Stimulated activated CD8-positive, alpha-beta memory T cell treated with anti-CD3 and anti-CD28 coated beads, Interleukin-15, amount 100 ng/mL, for 4 hours (primary cell): ENCODE results near the gene ST8SIA6.
"Not testable (repeated sequence)": the region's sequence is repeated elsewhere in the genome, so short reads cannot be mapped to it uniquely, and the experiment has no call there.

Experiments used
- DNase-seq, 2 donors: peaks; one replicate each; pipeline ENCODE4 v3.0.0-alpha.2; 2020; ENCODE audit warnings: low read depth in 2 of 2

Gene ST8SIA6

DNA sequence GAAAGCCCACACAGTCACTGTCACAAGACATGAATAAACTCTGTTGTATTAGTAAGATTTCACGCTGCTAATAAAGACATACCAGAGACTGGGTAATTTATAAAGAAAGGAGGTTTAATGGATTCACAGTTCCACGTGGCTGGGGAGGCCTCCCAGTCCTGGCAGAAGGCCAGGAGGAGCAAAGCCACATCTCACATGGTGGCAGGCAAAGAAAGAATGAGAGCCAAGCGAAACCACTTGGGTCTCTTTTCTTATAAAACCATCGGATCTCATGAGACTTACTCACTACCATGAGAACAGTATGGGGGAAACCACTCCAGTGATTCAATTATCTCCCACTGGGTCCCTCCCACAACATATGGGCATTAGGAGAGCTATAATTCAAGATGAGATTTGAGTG, 110.2 kb downstream of the ST8SIA6 start:
- no peak for DNase-seq

GRCh38 chr10:17343118-17343517, 111.3 kb downstream of the ST8SIA6 start:
- DNase-seq: no peak

- no peak for DNase-seq
Measured at GRCh38 chr10:17340144-17340829, 114.1 kb downstream of the ST8SIA6 start.

DNA sequence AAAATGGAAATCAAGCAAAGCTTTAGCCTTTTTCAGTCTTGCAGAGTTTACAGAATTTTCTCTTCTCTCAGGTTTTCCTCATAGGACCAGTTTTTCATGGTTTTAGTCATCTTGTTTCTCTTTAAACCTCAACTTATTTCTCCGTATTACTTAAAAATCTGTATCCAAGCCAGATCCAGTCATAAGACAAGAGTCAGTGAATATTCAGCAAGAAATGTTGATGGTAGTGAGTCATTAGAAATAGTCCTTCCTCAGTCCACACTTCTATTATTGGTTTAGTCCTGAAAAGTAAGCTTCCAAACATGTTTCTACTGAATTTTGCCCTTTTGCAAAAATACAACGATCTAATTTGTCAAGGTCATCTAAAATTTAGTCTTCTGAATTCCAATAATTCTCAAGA, 119.3 kb downstream of the ST8SIA6 start:
- DNase-seq: no peak

DNA sequence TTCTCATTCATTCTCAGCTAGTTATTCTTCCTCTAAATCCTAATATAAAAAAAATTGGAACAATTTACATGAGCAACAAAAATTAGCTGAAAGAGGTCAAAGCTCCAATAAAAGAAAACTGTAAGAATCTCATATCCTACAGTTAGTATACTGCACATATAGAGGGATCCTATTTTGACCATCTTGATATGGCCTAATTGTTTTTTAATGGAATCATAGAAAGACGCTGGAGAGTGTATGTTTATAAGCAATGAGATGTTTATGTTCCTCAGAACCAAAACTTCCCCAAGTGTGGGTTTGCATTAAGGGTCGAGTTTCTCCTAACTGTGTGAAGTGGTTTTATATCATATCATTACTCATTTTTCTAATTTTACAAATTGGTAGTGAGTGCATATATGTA, 123.9 kb downstream of the ST8SIA6 start:
- DNase-seq: no peak

GRCh38 chr10:17326377-17326776, 128.0 kb downstream of the ST8SIA6 start:
- DNase-seq: no peak

GRCh38 chr10:17321957-17322356, 132.4 kb downstream of the ST8SIA6 start:
- not testable (repeated sequence) for DNase-seq

DNA sequence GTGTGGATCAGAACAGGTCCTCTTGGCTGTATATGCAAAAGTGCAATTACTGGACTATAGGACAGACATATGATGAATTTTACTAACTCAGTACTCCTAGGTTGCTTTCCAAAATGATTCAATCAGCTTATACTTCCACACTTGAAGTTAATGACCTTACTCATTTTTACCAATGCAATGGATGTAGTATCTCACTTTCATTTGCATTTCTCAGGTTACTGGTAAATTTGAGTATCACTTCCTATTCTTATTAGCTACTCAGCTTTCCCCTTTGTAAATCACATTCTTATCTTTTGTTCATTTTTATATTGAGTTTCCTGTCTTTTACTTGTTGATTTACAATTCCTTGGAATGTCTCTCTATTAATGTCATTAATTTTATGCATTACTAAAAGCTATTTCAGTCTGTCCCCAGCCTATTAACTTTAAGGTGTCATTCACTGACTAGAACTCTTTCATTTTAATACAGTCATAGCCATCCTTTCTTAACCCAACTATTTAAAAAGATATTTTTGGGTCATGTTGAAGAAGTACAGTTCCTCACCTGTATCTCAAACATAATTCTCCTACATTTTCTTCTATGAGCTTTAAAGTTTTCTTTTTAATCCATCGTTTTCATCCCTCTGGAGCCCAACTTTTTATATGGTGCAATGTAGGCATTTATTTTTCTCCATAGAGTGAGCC, 137.8 kb downstream of the ST8SIA6 start:
- no peak for DNase-seq

DNA sequence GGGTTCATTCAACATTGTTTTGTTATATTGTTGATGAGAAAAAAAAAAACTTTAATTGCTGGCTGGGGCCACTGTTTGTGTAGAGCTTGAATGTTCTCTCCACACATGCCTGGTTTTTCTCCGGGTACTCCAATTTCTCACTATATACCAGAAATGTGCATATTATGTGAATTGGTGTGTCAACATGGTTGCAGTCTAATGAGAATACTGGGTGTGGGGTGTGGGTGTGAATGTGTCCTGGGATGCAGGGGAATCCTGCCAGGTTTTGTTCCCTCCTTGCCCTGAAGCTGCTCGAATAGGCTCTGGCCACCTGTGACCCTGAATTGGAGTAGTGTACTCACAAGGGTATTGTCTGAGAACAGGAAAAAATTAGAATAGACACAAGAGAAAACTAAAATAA, 145.0 kb downstream of the ST8SIA6 start:
- no peak for DNase-seq

DNA sequence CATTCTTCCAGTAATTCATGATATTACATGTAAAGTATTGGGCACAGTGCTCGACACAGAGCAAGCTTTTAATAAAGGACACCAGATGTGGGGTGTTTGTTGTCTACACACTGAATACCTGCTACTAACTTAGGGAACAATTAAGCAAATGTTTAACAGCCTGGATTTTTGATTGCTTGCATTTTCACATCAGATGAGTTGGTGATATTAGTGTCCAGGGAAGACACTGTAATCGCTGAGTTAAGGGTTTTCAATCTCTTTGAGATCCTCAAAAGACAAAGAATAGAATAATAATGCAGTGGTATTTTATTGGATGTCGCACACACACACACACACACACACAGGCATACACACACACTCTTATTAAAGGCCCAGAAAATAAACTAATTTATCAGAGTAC, 147.3 kb downstream of the ST8SIA6 start:
- no peak for DNase-seq

- DNase-seq: no peak
Measured at GRCh38 chr10:17292375-17292774, 162.0 kb downstream of the ST8SIA6 start.

DNA sequence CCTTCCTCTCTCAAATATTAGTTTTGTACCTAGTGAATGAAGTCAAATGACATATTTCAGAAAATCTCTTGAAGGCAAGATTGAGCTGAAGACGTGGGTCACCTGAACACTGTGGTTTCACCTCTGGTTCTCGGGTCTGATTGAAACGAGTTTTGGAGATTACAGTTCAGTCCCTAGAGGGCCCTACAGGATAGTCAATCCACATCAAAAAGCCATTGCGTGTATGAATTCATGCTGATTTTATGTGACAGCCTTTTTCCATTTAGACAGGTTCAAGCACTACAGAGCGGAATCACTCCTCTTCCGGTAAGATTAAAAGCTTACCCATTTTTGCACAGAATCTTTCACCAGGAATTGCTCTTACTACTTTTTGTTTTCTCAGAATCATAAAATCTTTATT, 164.2 kb downstream of the ST8SIA6 start:
- DNase-seq: no peak

GRCh38 chr10:17289763-17290162, 164.6 kb downstream of the ST8SIA6 start:
- no peak for DNase-seq

DNA sequence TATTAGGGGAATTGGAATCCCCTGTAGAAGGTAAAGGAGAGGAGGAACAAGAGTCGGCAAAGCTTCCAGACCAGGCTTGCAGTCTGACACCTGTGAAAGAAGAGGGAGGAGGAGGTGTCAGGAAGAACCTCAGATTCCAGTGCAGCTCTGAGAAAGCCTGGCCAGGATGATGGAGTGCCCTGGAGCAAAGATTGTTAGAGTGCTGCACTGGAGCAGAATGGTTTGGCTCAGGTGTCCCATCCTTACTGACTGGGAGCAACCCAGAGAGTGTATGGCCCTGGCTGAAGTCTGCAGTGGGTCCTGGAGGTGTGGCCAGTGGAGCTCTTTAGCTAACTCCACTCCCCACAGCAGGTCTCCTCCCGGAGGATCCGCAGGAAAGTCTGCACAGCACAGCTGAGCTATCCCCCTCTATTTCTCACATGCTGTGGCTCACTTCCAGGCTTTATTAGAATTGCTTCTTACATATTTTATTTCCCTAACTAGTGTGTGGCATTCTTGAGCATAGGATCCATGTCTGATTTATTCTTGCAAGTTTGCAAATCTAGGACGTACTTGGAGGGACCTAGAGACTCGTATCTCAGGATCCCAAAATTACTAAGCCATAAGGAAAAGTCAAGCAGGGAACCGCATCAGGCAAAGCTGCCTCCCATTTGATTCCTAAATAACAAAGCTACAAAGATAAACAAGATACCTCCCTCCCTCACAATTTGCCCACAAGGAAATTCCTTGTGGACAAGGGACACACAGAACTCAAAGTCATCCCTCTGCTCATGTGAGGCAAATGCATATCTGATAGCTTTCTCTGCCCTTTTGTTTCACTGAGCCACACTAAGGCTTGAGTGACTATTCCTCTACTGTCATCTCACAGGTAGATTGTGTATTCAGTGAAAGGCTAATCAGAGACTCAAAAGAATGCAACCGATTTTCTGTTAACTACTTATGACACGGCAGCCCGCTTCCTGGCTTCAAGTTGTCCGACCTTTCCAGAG, 167.5 kb downstream of the ST8SIA6 start:
- no peak for DNase-seq

DNA sequence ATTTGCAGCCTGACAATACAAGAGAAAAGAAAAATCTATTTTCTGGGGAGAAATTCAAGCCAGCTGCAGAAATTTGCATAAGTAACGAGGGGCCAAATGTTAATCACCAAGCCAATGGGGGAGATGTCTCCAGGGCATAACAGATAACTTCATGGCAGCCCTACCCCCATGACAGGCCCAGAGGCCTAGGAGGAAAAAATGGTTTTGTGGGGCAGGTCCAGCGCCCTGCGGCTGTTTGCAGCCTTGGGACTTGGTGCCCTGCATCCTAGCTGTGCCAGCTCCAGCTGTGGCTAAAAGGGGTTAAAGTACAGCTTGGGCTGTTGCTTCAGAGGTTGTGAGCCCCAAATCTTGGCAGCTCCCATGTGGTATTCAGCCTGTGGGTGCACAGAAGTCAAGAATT, 172.1 kb downstream of the ST8SIA6 start:
- no peak for DNase-seq

DNA sequence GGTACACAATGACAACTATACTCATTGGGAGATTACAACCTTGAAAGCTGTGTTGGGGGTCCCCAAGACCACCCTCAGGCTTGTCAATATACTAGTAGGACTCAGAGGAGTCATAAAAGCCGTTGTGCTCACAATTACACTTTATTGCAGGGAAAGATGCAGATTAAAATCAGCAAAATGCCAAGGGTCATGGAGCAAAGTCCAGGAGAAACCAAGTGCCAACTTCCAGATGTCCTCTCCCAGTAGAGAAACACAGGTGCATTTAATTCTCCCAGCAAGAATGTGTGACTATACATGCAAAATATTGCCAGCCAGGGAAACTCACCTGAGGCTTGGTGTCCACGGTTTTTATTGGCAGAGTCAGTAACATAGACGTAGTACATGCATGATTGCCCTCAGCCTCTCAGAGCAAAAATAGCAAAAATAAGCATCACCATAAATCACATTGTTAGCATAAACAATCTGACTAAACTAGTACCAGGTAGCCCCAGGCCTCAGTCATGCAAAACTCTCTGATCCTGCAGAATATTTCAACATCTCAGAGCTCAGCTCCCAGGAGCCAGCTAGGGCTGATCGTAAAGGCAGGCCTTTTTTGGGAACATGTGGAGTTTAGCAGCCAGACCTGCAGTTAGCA, 175.7 kb downstream of the ST8SIA6 start:
- DNase-seq: no peak

DNA sequence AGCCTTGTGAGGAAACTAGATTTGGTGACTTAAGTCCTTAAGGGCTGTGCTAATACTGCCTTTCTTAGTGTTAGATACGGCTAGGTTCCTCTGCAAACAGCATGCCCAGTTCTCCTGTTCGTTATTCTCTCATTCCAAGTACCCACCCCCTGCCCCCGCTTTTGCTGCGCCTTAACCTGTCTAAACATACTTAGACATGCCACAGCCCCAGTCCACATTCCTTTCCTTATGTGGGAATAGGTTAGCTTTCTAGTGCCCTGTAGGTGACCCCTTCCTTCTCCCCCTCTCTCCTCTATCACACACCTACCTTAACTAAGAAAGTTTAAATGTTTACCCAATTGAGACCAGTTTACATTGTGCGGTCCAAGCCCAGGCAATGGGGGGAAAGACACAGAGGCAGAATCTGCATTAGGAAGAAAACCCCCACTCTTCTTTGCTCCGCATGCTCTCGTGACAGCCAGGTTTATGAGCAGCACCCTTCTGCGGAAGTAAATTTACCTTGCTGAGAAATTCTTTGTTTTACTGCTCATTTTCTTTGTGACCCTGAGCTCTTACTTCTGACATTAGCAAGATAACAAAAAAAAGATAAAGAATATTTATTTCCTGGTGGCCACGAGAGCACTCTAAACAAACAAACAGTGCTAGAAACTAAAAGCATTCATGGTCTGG, 177.5 kb downstream of the ST8SIA6 start:
- no peak for DNase-seq

- no peak for DNase-seq
Measured at GRCh38 chr10:17273403-17273802, 181.0 kb downstream of the ST8SIA6 start.

DNA sequence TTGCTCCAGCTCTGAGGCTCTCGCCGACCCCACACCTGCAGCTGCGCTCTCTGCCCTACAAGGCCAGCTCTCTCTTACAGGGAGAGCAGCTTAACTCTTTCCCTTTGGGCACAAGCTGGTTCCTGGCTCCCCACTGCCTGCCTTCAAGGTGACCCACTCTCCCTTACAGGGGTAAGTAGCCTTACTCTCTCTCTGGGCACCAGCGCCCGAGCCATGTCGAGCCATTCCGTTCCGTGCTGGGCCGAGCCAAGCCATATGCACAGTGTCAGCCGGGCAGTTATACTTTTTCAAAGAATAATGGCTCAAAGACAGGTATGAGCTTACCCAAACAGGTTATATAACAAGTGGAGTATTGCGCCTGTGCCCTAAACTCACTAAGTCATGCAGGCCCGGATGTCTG, 181.7 kb downstream of the ST8SIA6 start:
- DNase-seq: no peak
